ENCODE results near the gene ARHGAP42. TPM values are rescaled to one million over a fixed set of nuclear protein-coding genes. Genes with fewer than 3 reads are reported as not detected.

The ARHGAP42 gene
- total RNA-seq, 1 donor from 2014 or later: 21.2 TPM

DNA sequence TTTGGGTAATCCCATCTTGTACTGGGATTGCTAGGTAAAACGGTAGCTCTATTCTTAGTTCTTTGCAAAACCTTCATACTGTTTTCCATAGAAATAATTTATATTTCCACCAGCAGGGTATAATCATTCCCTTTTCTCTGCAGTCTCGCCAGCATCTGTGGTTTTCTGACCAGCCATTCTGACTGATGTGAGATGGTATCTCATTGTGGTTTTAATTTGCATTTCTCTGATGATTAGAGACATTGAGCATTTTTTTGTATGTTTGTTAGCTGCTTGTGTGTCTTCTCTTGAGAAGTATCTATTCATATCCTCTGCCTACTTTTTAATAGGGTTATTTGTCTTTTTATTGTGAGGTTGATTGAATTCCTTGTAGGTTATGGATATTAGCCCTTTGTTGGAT, 221.7 kb downstream of the ARHGAP42 start:
- peak; percentile 33 for DNase-seq (ENCODE audit: low read depth)

GRCh38 chr11:100910808-100911207, 223.7 kb downstream of the ARHGAP42 start:
- DNase-seq (ENCODE audit: low read depth): no peak

DNA sequence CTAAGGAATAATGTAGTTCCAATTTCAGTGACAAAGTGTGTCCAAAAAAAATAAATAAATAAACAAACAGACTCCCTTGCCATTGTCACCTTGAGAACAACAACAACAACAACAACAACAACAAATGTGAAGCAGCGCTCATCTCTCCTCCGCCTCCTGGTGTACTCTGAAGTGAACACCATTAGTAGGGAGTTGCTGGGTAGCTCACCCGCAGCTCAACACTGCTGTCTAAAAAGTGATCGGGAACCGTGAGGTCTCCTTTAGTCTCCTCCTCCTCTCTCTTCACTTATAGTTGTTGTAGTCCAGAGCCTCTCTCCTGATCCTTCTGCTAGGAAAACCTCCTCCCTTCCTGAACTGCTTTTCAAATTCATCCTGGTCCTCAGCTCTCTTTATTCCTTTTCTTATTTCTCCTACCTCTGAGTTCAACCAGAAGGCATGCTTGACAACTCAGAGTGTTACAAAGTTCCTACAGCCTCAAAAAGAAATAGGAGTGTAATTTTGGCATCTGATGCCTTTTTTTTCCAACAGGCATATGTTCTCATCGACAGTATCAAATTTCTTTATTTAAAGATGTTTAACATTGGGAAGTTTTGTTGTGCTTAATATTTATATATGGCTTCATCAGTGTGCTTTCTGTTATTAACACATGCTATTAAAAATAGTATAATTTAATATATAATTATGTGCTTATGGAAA, 227.5 kb downstream of the ARHGAP42 start:
- DNase-seq (ENCODE audit: low read depth): no peak

GRCh38 chr11:100918551-100919500, 231.7 kb downstream of the ARHGAP42 start:
- peak; percentile 23 for DNase-seq (ENCODE audit: low read depth)

- DNase-seq (ENCODE audit: low read depth): no peak
Measured at GRCh38 chr11:100920593-100920992, 233.5 kb downstream of the ARHGAP42 start.

GRCh38 chr11:100922121-100922520, 235.0 kb downstream of the ARHGAP42 start:
- DNase-seq (ENCODE audit: low read depth): no peak

DNA sequence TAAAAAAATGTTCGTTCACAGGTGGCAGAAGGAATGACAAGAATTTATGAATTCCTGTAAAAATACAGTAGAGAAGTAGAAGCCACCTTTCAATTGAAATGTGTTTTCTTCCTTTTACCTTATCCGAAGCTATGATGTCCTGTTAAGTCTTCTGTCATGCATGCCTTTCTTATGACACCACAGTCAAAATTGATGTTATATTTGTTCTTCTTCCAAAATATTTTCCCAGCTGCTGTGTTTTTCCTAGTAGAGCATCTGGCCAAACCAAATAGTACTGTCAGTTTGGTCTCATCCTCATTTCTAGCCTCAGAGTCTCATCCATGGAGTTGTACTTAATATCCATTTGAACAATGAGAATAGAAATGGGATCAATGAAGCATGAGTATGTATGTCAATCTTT, 236.5 kb downstream of the ARHGAP42 start:
- DNase-seq (ENCODE audit: low read depth): peak; percentile 49

DNA sequence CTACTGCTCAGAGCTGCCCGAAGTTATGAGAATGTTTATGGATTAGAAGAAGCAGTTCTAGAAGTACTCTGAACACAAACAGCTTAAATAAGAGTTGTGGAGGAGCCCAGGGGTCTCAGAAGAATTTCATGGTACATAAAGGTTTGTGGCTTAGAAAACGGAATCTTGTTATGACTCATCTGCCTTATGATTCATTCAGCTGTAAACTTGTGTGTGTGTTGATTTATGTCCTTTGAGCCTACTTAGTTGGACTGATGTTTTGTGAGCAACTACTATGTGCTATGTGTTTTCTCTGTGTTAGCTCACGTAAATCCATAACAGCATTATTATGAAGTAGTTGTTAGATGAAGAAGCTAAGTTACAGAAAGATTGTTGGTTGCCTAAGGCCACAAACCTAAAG, 238.8 kb downstream of the ARHGAP42 start:
- no peak for DNase-seq (ENCODE audit: low read depth)

GRCh38 chr11:100927579-100927978, 240.5 kb downstream of the ARHGAP42 start:
- no peak for DNase-seq (ENCODE audit: low read depth)

DNA sequence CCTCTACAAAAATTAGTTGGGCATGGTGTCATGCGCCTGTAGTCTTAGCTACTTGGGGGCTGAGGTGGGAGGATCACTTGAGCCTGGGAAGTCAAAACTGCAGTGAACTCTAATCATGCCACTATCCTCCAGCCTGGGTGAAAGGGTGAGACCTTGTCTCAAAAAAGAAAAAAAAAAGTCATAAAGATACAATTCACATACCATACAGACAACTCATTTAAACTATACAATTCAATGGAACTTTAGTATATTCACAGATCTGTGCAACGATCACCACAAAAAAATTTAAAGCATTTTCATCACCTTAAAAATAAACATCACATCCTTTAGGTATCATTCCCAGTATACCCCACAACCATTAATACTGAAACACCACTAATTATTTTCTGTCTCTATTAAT, 241.3 kb downstream of the ARHGAP42 start:
- no peak for DNase-seq (ENCODE audit: low read depth)

DNA sequence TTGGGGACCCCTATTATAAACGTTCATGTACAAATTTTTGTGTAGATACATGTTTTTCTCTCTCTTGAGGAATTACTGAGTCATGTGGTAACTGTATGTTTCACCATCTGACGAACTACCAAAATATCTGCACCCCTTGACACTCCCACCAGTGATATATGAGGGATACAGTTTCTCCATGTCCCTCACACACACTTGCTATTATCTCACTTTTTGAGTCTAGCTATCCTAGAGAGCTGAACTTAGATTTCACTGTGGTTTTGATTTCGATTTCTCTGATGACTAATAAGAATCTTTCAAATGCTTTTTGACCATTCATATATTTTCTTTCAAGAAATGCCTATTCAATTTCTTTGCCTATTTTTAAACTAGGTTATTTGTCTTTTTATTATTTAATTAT, 242.3 kb downstream of the ARHGAP42 start:
- DNase-seq (ENCODE audit: low read depth): no peak

- DNase-seq (ENCODE audit: low read depth): peak; percentile 75
Measured at GRCh38 chr11:100930185-100930778, 243.2 kb downstream of the ARHGAP42 start.

DNA sequence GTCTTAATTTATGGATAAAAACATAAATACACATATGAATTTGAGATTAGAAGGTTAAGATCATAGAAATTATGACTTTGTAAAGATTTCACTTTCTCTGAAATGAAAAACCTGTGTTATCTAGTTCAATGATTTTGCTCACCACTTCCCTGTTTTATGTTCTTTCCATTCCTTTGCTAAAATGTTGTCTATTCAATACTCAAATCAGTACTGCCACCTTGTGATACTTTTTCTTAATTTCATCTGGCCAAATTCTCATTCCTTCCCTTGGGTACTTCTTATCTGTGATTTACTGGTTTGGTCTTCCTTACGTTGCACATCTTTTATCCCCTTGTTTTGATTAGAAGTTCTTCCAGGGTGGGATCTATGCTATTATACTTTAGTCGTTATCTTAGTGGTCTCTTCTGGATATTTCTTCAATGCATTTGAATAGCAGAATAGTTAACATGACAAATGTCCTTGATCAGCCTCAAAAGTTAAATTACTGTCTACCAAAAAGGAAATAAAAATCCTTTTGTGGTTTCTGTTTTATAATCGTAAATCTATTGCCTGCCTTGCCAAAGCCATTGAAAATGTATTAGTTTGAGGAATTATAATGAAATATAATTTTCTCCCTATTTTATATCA, 245.5 kb downstream of the ARHGAP42 start:
- DNase-seq (ENCODE audit: low read depth): peak; percentile 51

- no peak for DNase-seq (ENCODE audit: low read depth)
Measured at GRCh38 chr11:100936781-100937180, 249.7 kb downstream of the ARHGAP42 start.

- DNase-seq (ENCODE audit: low read depth): peak; percentile 31
Measured at GRCh38 chr11:100939571-100939970, 252.5 kb downstream of the ARHGAP42 start.

DNA sequence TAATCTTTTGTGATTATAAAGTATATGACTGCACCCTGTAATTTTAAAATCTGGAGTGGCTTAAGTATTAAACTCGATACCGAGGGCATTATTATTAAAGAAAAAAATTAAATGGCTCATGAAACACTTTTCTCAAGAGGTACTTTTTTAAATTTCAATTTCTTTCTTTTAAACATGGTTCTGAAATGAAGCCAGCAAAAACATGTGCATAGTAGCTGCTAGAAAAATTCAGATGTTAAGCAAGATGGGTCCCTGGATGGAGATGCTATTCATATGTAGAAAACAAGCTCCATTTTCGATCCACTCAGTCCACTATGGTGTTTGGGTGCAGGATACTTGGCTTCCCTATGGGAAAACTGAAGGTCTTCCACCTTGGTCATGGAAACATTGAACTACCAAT, 253.0 kb downstream of the ARHGAP42 start:
- DNase-seq (ENCODE audit: low read depth): no peak

DNA sequence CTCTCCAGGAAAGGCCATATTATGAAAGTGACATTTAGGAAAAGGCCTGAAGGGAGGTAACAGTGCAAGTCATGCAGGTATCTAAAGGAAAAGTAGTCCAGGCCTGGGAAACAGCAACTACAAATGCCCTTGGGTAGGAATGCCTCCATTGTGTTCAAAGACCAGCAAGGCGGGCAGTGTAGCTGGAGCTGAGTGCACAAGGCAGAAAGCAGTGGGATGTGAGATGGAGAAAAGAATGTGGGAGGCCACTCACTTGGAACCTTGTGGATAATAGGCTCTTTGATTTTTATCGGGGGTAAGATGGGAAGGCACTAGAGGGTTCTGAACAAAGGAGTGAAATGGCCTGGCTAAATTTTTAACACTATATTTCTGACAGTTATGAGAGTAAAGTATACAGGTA, 253.9 kb downstream of the ARHGAP42 start:
- no peak for DNase-seq (ENCODE audit: low read depth)

GRCh38 chr11:100942016-100942415, 254.9 kb downstream of the ARHGAP42 start:
- DNase-seq (ENCODE audit: low read depth): peak; percentile 55

DNA sequence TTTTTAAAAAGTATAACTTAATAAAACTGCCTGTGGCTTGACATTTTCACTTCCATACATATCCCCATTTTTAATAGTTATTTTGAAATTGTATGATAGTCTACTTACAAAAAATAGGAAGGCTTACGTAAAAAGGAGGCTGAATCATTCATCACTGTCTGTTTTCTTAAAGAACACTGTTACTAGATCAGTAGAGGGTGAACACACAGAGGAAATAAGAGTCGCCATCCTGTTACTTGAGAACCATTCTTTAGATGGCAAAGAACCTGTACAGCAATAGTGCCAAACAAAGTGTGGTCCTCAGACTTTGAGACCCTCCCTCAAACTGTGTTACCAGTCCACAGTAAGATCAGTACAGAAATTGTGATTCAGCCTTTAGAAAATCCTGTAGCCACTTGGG, 261.8 kb downstream of the ARHGAP42 start:
- no peak for DNase-seq (ENCODE audit: low read depth)

DNA sequence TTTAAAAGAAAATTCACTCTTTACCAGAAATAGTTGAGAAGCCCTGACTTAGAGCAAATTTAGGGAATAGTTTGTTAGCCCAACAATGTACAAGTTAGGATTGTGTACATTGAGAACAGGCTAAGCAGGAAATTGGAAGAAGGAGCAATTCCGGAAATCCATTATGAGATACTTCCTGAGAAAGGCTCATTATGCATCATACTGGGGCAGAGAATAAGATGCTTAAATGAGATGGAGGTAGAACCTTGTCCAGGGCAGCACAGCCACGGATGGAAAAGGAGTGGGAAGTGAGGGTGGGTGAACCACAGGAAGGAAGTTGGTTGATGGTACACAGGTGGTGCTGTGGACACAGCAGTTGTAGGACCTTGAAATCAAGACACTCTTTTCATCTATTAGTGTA, 262.4 kb downstream of the ARHGAP42 start:
- no peak for DNase-seq (ENCODE audit: low read depth)

DNA sequence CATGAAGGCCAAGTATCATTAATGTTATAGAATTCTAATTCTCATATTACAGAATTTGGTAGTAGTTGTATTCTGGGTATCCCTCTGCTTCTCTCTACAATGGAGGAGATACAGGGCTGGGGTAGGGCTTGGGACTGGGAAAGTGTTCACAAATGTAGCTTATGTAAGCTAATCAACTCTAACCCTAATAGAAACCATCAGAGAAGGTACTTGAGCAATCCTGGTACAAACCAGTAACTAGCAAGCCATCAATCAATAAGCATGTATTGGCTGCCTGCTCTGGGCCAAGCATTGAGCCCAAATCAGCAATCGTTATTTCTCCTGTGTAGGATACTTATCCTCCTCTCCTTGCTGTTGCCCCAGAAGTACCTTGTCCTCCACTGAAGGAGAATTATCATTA, 268.2 kb downstream of the ARHGAP42 start:
- DNase-seq (ENCODE audit: low read depth): no peak

DNA sequence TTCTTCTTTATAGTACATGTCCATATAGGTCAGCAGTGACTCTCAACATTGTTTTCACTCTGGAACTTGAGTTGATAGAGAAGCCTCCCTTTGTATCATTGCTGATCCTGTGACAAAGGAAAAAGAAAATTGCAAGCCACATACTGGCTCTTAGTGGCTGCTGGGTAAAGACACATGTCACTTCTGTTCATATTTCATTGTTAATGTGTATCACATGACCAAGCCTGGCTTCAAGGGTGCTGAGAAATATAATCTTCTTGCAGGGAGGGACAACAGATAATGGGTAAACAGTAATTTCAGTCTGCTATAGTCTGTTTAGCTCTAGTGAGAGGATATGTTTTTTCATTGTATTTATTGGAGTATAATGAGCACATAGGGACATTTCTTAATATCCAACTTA, 269.3 kb downstream of the ARHGAP42 start:
- no peak for DNase-seq (ENCODE audit: low read depth)

Data from myocyte (in vitro differentiated cells).